HG02571 (cell line): ENCODE results near the gene TBL1XR1.
"Not testable (repeated sequence)": the region's sequence is repeated elsewhere in the genome, so short reads cannot be mapped to it uniquely, and the experiment has no call there.

ENCODE experiments used
- ATAC-seq: cut with Tn5 transposase; IDR thresholded peaks from one replicate; pipeline ENCODE4 v1.9.1; 2021; ENCODE audit warnings: mild to moderate bottlenecking, moderate library complexity; ENCODE audit not compliant: unreplicated experiment

TBL1XR1 gene

GRCh38 chr3:177145954-177146353 lies 51.3 kb downstream of the TBL1XR1 start:
- ATAC-seq = no peak

- no peak for ATAC-seq
Measured at GRCh38 chr3:177145381-177145780, 51.9 kb downstream of the TBL1XR1 start.

DNA sequence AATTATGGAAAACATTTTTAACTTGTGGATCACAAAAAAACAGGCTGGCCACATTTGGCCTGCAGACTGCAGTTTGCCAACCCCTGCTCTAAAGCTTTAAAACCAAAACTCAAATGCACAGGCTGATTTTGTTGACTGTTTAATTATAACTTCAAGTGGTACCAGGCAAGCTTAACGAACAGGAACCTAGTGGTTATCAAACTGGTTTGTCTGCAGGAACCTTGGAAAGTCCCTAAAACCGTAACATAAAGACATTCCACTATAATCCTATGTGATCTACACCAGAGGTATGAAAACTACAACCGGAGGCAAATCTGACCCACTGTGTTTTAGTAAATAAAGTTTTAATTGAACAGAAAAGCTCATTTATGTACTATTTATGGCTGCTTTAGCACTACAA lies 52.4 kb downstream of the TBL1XR1 start:
- peak; percentile 70 for ATAC-seq

GRCh38 chr3:177141899-177142646 lies 55.2 kb downstream of the TBL1XR1 start:
- ATAC-seq = no peak

DNA sequence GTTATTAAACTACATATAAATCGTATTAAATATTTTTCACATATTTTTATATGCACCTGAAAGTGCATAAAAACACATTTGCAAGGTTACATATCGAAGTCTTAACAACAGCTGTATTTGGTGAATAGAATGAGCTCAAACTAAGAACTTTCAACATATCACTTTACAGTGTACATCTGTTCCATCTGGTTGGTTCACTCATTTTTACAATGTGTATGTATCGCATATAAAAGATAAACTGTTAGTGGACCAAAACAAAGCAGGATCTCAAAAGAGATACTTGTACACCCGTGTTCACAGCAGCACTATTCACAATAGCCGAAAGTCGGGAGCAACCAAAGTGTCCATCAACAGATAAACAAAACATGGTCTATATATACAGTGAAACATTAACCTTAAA lies 55.8 kb downstream of the TBL1XR1 start:
- ATAC-seq = no peak

- not testable (repeated sequence) for ATAC-seq
Measured at GRCh38 chr3:177139220-177139619, 58.1 kb downstream of the TBL1XR1 start.

DNA sequence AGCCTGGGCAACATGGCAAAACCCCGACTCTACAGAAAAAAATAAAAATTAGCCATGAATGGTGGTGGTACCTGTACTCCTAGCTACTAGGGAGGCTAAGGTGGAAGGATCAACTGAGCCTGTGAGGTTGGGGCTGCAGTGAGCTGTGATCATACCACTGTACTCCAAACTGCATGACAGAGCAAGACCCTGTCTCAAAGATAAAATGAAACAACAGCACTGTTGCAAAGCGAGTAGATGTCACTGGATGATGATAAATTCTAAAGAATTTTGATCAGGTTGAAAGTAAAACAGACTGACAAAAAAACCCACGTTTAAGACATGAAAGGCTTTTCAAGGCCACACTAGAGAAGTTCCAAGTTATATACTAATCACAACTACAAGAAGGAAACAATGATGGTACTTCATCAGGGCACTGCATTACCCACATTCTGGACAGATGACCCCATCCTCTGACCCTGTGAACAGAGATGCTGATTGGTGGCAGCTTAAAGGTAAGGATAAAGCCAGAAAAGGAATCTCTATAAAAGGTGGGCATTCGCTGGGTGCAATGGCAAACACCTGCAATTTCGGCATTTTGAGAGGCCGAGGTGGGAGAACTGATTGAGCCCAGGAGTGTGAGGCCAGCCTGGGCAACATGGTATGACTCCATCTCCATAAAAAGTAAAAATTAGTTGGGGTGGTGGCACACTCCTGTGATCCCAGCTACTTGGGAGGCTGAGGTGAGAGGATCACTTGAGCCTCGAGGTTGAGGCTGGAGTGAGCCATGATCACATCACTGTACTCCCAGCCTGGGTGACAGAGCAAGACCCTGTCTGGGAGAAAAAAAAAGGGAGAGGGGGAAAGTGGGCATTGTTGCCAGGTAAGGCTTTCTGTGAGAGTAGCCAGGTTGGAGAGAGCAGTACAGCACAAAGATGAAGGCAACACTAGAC lies 59.2 kb downstream of the TBL1XR1 start:
- no peak for ATAC-seq

GRCh38 chr3:177136741-177137140 lies 60.5 kb downstream of the TBL1XR1 start:
- ATAC-seq = no peak

GRCh38 chr3:177135841-177136492 lies 61.3 kb downstream of the TBL1XR1 start:
- ATAC-seq = no peak

GRCh38 chr3:177134816-177135210 lies 62.5 kb downstream of the TBL1XR1 start:
- ATAC-seq = no peak

DNA sequence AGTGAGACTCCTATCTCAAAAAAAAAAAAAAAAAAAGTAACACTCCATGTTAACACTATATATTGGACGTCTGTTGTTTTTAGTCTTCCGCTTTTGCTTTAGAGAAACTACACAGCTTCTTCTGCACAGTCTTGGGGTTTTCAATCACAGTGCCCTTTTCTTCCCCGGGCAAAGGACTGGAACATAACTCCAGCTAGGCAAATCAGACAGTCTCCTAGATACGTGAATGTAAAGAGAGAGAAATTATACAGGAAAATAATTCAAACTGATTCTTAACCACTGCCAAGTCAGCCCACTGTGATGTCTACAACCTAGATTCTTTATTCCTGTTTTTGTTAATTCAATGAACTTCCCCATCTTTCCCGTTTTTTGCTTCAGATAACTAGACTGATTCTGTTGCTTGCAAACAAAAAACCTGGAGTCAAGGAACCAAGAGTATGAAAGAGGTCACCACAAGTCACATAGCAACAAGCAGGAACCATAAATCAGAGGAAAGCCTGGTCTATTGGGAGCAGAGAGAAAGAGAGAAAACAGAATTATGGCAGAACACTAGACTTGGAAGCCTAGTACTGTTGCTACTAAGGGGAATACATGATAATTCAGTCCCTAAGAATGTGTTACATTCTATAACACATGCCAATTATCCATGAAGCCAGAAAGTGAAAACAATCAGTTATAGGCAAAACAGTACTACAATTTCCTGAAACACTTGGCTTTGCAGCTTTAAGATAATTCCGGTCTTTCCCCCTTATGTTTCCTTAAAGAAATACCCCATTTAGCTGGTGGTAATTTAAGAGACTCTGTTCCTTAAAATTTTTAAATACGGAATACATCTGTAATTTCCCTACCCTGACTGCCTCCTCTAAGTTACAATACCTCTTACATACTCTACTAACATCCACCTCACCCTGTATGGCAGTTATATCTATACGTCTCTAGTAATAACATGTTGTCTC lies 63.1 kb downstream of the TBL1XR1 start:
- ATAC-seq = no peak

GRCh38 chr3:177131927-177132636 lies 65.2 kb downstream of the TBL1XR1 start:
- ATAC-seq = no peak

DNA sequence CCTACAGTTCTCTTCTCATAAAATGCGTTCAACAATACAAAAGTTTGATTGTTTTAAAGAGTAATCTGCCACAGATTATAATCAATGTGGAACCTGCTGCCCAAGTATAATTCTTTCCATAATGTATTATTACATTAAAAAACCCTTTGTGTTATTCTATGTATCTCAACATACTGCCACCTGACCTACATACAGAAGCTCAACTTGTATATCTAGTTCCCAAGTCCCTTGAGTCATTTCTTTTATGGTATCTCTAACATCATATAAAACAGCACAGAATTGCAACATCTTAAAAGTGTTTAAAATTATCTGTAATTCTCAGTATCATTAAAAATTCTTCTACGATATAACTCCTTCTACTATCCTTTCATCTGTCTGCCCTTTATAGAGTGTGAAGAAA lies 70.3 kb downstream of the TBL1XR1 start:
- no peak for ATAC-seq

- no peak for ATAC-seq
Measured at GRCh38 chr3:177126015-177126773, 71.1 kb downstream of the TBL1XR1 start.

DNA sequence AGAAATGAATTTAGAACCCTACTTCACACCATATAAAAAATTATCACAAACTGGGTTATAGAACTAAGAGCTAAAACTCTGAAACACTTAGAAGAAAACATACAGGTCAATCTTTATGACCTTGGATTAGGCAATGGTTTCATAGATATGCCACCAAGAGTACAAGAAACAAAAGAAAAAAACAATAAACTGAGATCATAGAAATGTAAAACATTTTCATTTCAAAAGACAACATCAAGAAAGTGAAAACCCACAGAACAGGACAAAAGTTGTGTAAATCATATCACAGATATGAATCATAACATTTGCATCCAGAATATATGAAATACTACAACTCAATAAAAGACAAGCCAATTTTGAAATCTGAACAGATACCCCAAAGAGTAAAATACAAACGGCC lies 72.4 kb downstream of the TBL1XR1 start:
- no peak for ATAC-seq

DNA sequence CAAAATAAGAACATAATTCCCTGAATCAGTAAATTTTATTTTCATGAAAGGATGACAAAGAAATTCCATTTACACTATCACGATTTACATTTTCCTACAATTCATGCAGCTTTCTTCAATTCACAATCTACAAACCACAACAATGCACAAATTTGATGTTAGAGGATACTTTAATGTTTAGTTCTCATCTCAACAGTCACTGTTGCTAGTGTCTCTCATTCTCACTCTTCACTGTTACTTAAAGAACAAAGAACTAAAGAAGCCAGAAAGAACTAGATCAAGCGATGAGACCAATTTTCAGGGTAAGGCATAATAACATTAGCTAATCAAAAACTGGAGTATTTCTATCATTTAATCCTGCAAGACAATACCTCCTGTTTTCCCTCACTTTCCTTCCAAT lies 73.5 kb downstream of the TBL1XR1 start:
- no peak for ATAC-seq

- no peak for ATAC-seq
Measured at GRCh38 chr3:177122183-177122856, 75.0 kb downstream of the TBL1XR1 start.

GRCh38 chr3:177119829-177120228 lies 77.5 kb downstream of the TBL1XR1 start:
- ATAC-seq = no peak
